Endodermal cell (in vitro differentiated cells): Measurements from ENCODE around the gene MAGEC3. TPM values are rescaled to one million over a fixed set of nuclear protein-coding genes. Genes with fewer than 3 reads are reported as not detected.

Experiments
- DNase-seq: peaks from one replicate; pipeline ENCODE4 v3.0.0-alpha.2; 2017
- H3K27ac ChIP-seq: 2 replicates; pipeline ENCODE4 v1.5.1; 2013; ENCODE audit warnings: mild to moderate bottlenecking, low read depth, low read length, moderate library complexity
- H3K27me3 ChIP-seq: 2 replicates; pipeline ENCODE4 v1.6.1; 2013; ENCODE audit warnings: mild to moderate bottlenecking, low read length, moderate library complexity; ENCODE audit not compliant: insufficient read depth, control insufficient read depth, poor library complexity, severe bottlenecking
- H3K36me3 ChIP-seq: 2 replicates; pipeline ENCODE4 v1.7.0; 2013; ENCODE audit warnings: mild to moderate bottlenecking, low read length, moderate library complexity; ENCODE audit not compliant: control insufficient read depth, insufficient read depth
- H3K4me1 ChIP-seq: one replicate; pipeline ENCODE4 v1.7.0; 2013; ENCODE audit warnings: low read length; ENCODE audit not compliant: control insufficient read depth, insufficient read depth
- H3K4me3 ChIP-seq: 2 replicates; pipeline ENCODE4 v1.5.1; 2013; ENCODE audit warnings: mild to moderate bottlenecking, low read length, moderate library complexity
- H3K9ac ChIP-seq: 2 replicates; pipeline ENCODE4 v1.6.1; 2013; ENCODE audit warnings: mild to moderate bottlenecking, low read length, moderate library complexity; ENCODE audit not compliant: poor library complexity, severe bottlenecking; ENCODE audit errors: extremely low read depth
- H3K9me3 ChIP-seq: 2 replicates; pipeline ENCODE4 v1.6.1; 2013; ENCODE audit warnings: mild to moderate bottlenecking, low read length, moderate library complexity; ENCODE audit not compliant: control insufficient read depth
- H3K27ac Mint-ChIP-seq: 2 replicates; pipeline ENCODE4 v1.8.0; 2020; ENCODE audit warnings: mixed read lengths
- H3K27me3 Mint-ChIP-seq: 2 replicates; pipeline ENCODE4 v1.8.0; 2021; ENCODE audit warnings: mild to moderate bottlenecking, mixed read lengths; ENCODE audit not compliant: insufficient read depth
- H3K36me3 Mint-ChIP-seq: 2 replicates; pipeline ENCODE4 v1.8.0; 2020; ENCODE audit warnings: low read depth, mixed read lengths
- H3K4me1 Mint-ChIP-seq: 2 replicates; pipeline ENCODE4 v1.8.0; 2020; ENCODE audit warnings: mixed read lengths
- H3K4me3 Mint-ChIP-seq: 2 replicates; pipeline ENCODE4 v1.8.0; 2020; ENCODE audit warnings: mild to moderate bottlenecking, moderate library complexity, mixed read lengths
- H3K9me3 Mint-ChIP-seq: 2 replicates; pipeline ENCODE4 v1.8.0; 2020; ENCODE audit warnings: mild to moderate bottlenecking, mixed read lengths
- CTCF ChIP-seq: fragments of 200-600 bp; sonication (generic); conservative IDR thresholded peaks from 2 replicates; pipeline ENCODE4 v1.5.0; 2021; ENCODE audit warnings: antibody characterized with exemption, mild to moderate bottlenecking
- WGBS, 2 experiments: methylation state at CpG; one replicate each; pipeline versions ENCODE4 v1.1.5 to v1.1.7; 2013; ENCODE audit warnings: missing lambda C conversion rate in 2 of 2, mixed read lengths in 1 of 2; ENCODE audit not compliant: insufficient coverage in 1 of 2, insufficient read length in 1 of 2; 5-methylcytosine and 5-hydroxymethylcytosine counted together
- total RNA-seq, 2 donors: library from RNA; stranded (reverse); fragmentation: NEBNext Ultra II Directional in 1 of 2; extraction: Animal tissue kit (Norgen Biotek cat#: 25700) in 1 of 2; gene quantifications; 2 replicates in 1 of 2; 3 replicates in 1 of 2; pipeline ENCODE4 v1.2.1, GENCODE V29; 2021

MAGEC3 gene
- total RNA-seq, 2 donors from 2014 or later, result 0.58 TPM; not detected in 1

DNA sequence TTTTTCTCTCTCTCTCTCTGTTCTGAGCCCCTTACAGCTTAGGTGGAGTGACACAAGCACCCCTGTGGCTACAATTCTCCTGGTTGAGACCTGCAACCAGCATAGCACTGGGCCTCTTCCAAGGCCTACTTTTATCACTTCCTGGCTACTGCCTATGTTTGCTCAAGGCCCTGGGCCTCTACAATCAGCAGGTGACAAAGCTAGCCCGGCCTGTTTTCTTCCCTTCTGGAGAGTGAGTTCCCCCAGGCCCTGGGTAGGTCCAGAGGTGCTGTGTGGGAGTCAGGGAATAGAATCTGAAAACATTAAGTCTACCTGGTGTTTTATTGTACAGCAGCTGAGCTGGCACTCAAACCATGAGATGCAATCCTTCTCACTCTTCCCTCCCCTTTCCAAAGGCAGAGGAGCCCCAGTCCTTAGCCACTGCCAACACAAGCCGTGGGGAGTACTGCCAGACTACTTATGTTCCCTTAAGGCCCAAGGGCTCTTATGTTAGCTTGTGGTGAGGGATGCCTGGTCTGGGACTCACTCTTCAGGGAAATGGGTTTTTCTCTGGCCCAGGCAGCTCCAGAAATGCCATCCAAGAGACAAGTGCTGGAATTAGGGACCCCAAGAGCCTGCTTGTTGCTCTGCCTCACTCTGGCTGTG, 23.8 kb upstream of the MAGEC3 start:
- H3K4me3 ChIP-seq, result no peak overlapping the region
- H3K27me3 Mint-ChIP-seq, result no peaks in the 10 kb centered on the region
- H3K4me1 Mint-ChIP-seq, result peaks cover 6% of the 10 kb centered on the region
- 71% methylated on average over 2 of the region's 2 CpGs; no CpG with 5 or more reads in 1 of the 2 experiments for WGBS, 2 experiments
- H3K4me1 ChIP-seq, result no peaks in the 10 kb centered on the region
- H3K9me3 ChIP-seq, result no peaks in the 10 kb centered on the region
- DNase-seq, result peak; percentile 47
- H3K36me3 ChIP-seq, result no peaks in the 10 kb centered on the region
- no peaks in the 10 kb centered on the region for H3K36me3 Mint-ChIP-seq
- no peak overlapping the region for H3K27ac Mint-ChIP-seq
- H3K9ac ChIP-seq, result no peak overlapping the region
- H3K4me3 Mint-ChIP-seq, result no peak overlapping the region
- peaks cover 67% of the 10 kb centered on the region for H3K9me3 Mint-ChIP-seq
- no peak overlapping the region for H3K27ac ChIP-seq
- TF ChIP-seq CTCF, result no peak
- H3K27me3 ChIP-seq, result no peaks in the 10 kb centered on the region

- H3K36me3 ChIP-seq, result no peaks in the 10 kb centered on the region
- no peaks in the 10 kb centered on the region for H3K4me1 ChIP-seq
- no peak overlapping the region for H3K4me3 ChIP-seq
- no peaks in the 10 kb centered on the region for H3K27me3 Mint-ChIP-seq
- no peaks in the 10 kb centered on the region for H3K36me3 Mint-ChIP-seq
- H3K4me3 Mint-ChIP-seq, result no peak overlapping the region
- H3K27me3 ChIP-seq, result no peaks in the 10 kb centered on the region
- no peak overlapping the region for H3K27ac ChIP-seq
- H3K9ac ChIP-seq, result no peak overlapping the region
- no peak for TF ChIP-seq CTCF
- DNase-seq, result no peak
- no peak overlapping the region for H3K27ac Mint-ChIP-seq
- no peaks in the 10 kb centered on the region for H3K9me3 ChIP-seq
- H3K4me1 Mint-ChIP-seq, result peaks cover 6% of the 10 kb centered on the region
- peaks cover 65% of the 10 kb centered on the region for H3K9me3 Mint-ChIP-seq
- 80 to 94% methylated on average over 1 to 6 of the region's 6 CpGs for WGBS, 2 experiments
These were observed 22.2 kb upstream of the MAGEC3 start for GRCh38 chrX:141815904-141816303.

DNA sequence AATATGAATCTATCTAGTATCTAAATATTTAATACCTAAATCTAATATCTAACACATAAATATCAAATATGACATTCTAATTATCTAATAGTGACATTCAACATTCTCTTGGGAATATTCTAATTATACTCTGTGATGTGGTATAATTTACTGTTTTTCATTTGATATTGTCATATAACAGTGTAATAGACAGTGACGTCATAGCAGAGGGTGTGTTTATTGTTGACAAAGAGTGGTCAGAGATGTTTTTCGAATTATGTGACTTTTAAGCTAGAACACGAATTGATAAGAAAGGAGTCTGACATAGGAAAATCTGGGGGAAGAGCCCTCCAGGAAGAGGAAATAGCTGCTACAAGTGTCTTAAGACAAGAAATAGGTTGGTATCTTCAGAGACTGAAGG, 5.9 kb upstream of the MAGEC3 start:
- no peaks in the 10 kb centered on the region for H3K4me1 ChIP-seq
- H3K27me3 Mint-ChIP-seq, result no peaks in the 10 kb centered on the region
- WGBS, 2 experiments, result 86 to 93% methylated on average over 2 to 3 of the region's 3 CpGs
- no peaks in the 10 kb centered on the region for H3K27me3 ChIP-seq
- no peak for TF ChIP-seq CTCF
- peaks cover 42% of the 10 kb centered on the region for H3K9me3 Mint-ChIP-seq
- H3K36me3 Mint-ChIP-seq, result no peaks in the 10 kb centered on the region
- H3K9me3 ChIP-seq, result no peaks in the 10 kb centered on the region
- no peak overlapping the region for H3K9ac ChIP-seq
- H3K27ac Mint-ChIP-seq, result no peak overlapping the region
- H3K4me3 Mint-ChIP-seq, result no peak overlapping the region
- H3K4me1 Mint-ChIP-seq, result no peaks in the 10 kb centered on the region
- H3K27ac ChIP-seq, result no peak overlapping the region
- no peak overlapping the region for H3K4me3 ChIP-seq
- no peaks in the 10 kb centered on the region for H3K36me3 ChIP-seq
- DNase-seq, result no peak
